Measurements from ENCODE around the gene TTC9B.

Gene TTC9B

GRCh38 chr19:40229926-40230417, 11.8 kb upstream of the TTC9B start:
- TF ChIP-seq MYC (IDR thresholded peaks at IDR 0.05; ENCODE audit: low read depth, low read length) (no peak), MAX (IDR thresholded peaks at IDR 0.05; ENCODE audit: low read depth, low read length) (no peak), CTCF (IDR thresholded peaks at IDR 0.05; ENCODE audit: low read depth, low read length) (no peak), POLR2A (IDR thresholded peaks at IDR 0.05; ENCODE audit: extremely low read depth, insufficient read length) (no peak)
- H3K4me3 ChIP-seq (ENCODE audit: low read depth, low read length) = no peak overlapping the region
- no peak for DNase-seq (ENCODE audit: low read depth)

- TF ChIP-seq POLR2A (IDR thresholded peaks at IDR 0.05; ENCODE audit: extremely low read depth, insufficient read length) = no peak
- H3K4me3 ChIP-seq (ENCODE audit: low read depth, low read length) = no peak overlapping the region
- DNase-seq (ENCODE audit: low read depth) = no peak
Observed at GRCh38 chr19:40229484-40229883, 11.3 kb upstream of the TTC9B start.

- TF ChIP-seq POLR2A (IDR thresholded peaks at IDR 0.05; ENCODE audit: extremely low read depth, insufficient read length) (no peak), CTCF (IDR thresholded peaks at IDR 0.05; ENCODE audit: low read depth, low read length) (no peak), MAX (IDR thresholded peaks at IDR 0.05; ENCODE audit: low read depth, low read length) (no peak), MYC (IDR thresholded peaks at IDR 0.05; ENCODE audit: low read depth, low read length) (no peak)
- DNase-seq (ENCODE audit: low read depth) = no peak
Observed at GRCh38 chr19:40228863-40229262, 10.7 kb upstream of the TTC9B start.

GRCh38 chr19:40228346-40228745, 10.2 kb upstream of the TTC9B start:
- no peak for DNase-seq (ENCODE audit: low read depth)
- H3K4me3 ChIP-seq (ENCODE audit: low read depth, low read length) = no peak overlapping the region
- TF ChIP-seq CTCF (IDR thresholded peaks at IDR 0.05; ENCODE audit: low read depth, low read length) (no peak), POLR2A (IDR thresholded peaks at IDR 0.05; ENCODE audit: extremely low read depth, insufficient read length) (no peak), MYC (IDR thresholded peaks at IDR 0.05; ENCODE audit: low read depth, low read length) (no peak), MAX (IDR thresholded peaks at IDR 0.05; ENCODE audit: low read depth, low read length) (no peak)

More at GRCh38 chr19:40228863-40229262, 10.7 kb upstream of the TTC9B start:
- H3K4me3 ChIP-seq (ENCODE audit: low read depth, low read length) = no peak overlapping the region

GRCh38 chr19:40225440-40226305, 7.5 kb upstream of the TTC9B start:
- no peak overlapping the region for H3K4me3 ChIP-seq (ENCODE audit: low read depth, low read length)
- no peak for DNase-seq (ENCODE audit: low read depth)
- TF ChIP-seq MAX (IDR thresholded peaks at IDR 0.05; ENCODE audit: low read depth, low read length) (no peak), CTCF (IDR thresholded peaks at IDR 0.05; ENCODE audit: low read depth, low read length) (no peak), MYC (IDR thresholded peaks at IDR 0.05; ENCODE audit: low read depth, low read length) (no peak), POLR2A (IDR thresholded peaks at IDR 0.05; ENCODE audit: extremely low read depth, insufficient read length) (no peak)

GRCh38 chr19:40224342-40225150, 6.4 kb upstream of the TTC9B start:
- DNase-seq (ENCODE audit: low read depth) = no peak
- TF ChIP-seq MYC (IDR thresholded peaks at IDR 0.05; ENCODE audit: low read depth, low read length) = no peak
- TF ChIP-seq POLR2A (IDR thresholded peaks at IDR 0.05; ENCODE audit: extremely low read depth, insufficient read length) = no peak
- no peak for TF ChIP-seq MAX (IDR thresholded peaks at IDR 0.05; ENCODE audit: low read depth, low read length)
- no peak for TF ChIP-seq CTCF (IDR thresholded peaks at IDR 0.05; ENCODE audit: low read depth, low read length)
- no peak overlapping the region for H3K4me3 ChIP-seq (ENCODE audit: low read depth, low read length)
